Measurements from ENCODE around the gene PRDM13. TPM values are rescaled to one million over a fixed set of nuclear protein-coding genes. Genes with fewer than 3 reads are reported as not detected.

PRDM13 gene
- total RNA-seq, 1 donor from 2014 or later = not detected

GRCh38 chr6:99660206-99660605, 53.6 kb downstream of the PRDM13 start:
- Histone ChIP-seq H3K27ac (ENCODE audit: low read depth, low read length) (no peak overlapping the region), H3K27me3 (ENCODE audit: insufficient read depth, low read length) (no peaks in the 10 kb centered on the region), H3K9ac (ENCODE audit: low read length) (no peak overlapping the region), H3K79me2 (ENCODE audit: insufficient read depth, low read length) (no peaks in the 10 kb centered on the region), H3K4me3 (ENCODE audit: insufficient read depth, low read depth, low read length) (no peak overlapping the region), H3K4me2 (ENCODE audit: low read length) (no peak overlapping the region), H3K4me1 (ENCODE audit: insufficient read depth, low read length) (no peaks in the 10 kb centered on the region), H4K20me1 (ENCODE audit: insufficient read depth, low read length) (no peaks in the 10 kb centered on the region), H3K36me3 (ENCODE audit: insufficient read depth, low read length) (no peaks in the 10 kb centered on the region), H3K9me3 (ENCODE audit: insufficient read depth, low read depth, low read length) (no peaks in the 10 kb centered on the region), H2AFZ (ENCODE audit: low read depth, low read length) (no peak overlapping the region)
- no peaks in the 10 kb centered on the region for H3K4me1 Mint-ChIP-seq (ENCODE audit: low read depth, unreplicated experiment)
- DNase-seq (ENCODE audit: low read depth) = no peak
- TF ChIP-seq EZH2 (IDR thresholded peaks at IDR 0.05; ENCODE audit: insufficient read depth, low read length) = no peak
- TF ChIP-seq CTCF (IDR thresholded peaks at IDR 0.05; ENCODE audit: insufficient read depth, low read depth, low read length) = no peak
- H3K27me3 Mint-ChIP-seq (ENCODE audit: low read depth, unreplicated experiment) = peaks cover 4% of the 10 kb centered on the region
- H3K4me3 Mint-ChIP-seq (ENCODE audit: unreplicated experiment) = no peak overlapping the region
- H3K9me3 Mint-ChIP-seq (ENCODE audit: unreplicated experiment) = no peaks in the 10 kb centered on the region
- no peak overlapping the region for H3K27ac Mint-ChIP-seq (ENCODE audit: unreplicated experiment)
- no peak for FAIRE-seq
- no peaks in the 10 kb centered on the region for H3K36me3 Mint-ChIP-seq (ENCODE audit: low read depth, unreplicated experiment)

GRCh38 chr6:99661870-99662269, 55.2 kb downstream of the PRDM13 start:
- H3K27ac Mint-ChIP-seq (ENCODE audit: unreplicated experiment) = no peak overlapping the region
- no peak overlapping the region for H3K9ac ChIP-seq (ENCODE audit: low read length)
- no peak overlapping the region for H3K27ac ChIP-seq (ENCODE audit: low read depth, low read length)
- H3K9me3 Mint-ChIP-seq (ENCODE audit: unreplicated experiment) = no peaks in the 10 kb centered on the region
- H3K27me3 ChIP-seq (ENCODE audit: insufficient read depth, low read length) = no peaks in the 10 kb centered on the region
- DNase-seq (ENCODE audit: low read depth) (no peak), FAIRE-seq (no peak)
- no peaks in the 10 kb centered on the region for H3K79me2 ChIP-seq (ENCODE audit: insufficient read depth, low read length)
- H3K4me3 ChIP-seq (ENCODE audit: insufficient read depth, low read depth, low read length) = no peak overlapping the region
- no peaks in the 10 kb centered on the region for H3K4me1 ChIP-seq (ENCODE audit: insufficient read depth, low read length)
- H3K9me3 ChIP-seq (ENCODE audit: insufficient read depth, low read depth, low read length) = no peaks in the 10 kb centered on the region
- no peaks in the 10 kb centered on the region for H4K20me1 ChIP-seq (ENCODE audit: insufficient read depth, low read length)
- no peaks in the 10 kb centered on the region for H3K36me3 Mint-ChIP-seq (ENCODE audit: low read depth, unreplicated experiment)
- TF ChIP-seq EZH2 (IDR thresholded peaks at IDR 0.05; ENCODE audit: insufficient read depth, low read length) (no peak), CTCF (IDR thresholded peaks at IDR 0.05; ENCODE audit: insufficient read depth, low read depth, low read length) (no peak)
- H3K4me1 Mint-ChIP-seq (ENCODE audit: low read depth, unreplicated experiment) = no peaks in the 10 kb centered on the region
- H3K4me2 ChIP-seq (ENCODE audit: low read length) = no peak overlapping the region
- H2AFZ ChIP-seq (ENCODE audit: low read depth, low read length) = no peak overlapping the region
- no peaks in the 10 kb centered on the region for H3K27me3 Mint-ChIP-seq (ENCODE audit: low read depth, unreplicated experiment)
- no peaks in the 10 kb centered on the region for H3K36me3 ChIP-seq (ENCODE audit: insufficient read depth, low read length)
- no peak overlapping the region for H3K4me3 Mint-ChIP-seq (ENCODE audit: unreplicated experiment)

DNA sequence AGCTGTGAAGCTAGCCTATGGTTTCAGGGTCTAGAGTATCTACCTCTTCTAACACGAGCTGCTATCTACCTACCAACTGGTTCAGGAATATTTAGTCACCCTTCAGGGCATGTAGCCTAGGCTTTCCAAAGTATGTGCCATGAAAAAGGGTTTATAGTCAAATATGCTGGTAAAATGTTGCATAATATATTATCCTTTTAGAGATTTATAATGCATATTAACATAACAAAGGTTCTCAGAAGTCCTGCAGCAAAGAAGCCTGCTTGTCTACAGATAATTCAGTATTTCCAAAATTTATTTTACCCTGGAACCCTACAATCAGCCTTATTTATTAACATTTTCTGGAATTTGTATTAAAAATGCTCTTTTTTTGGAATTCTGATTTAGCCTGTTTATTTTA, 56.0 kb downstream of the PRDM13 start:
- Mint-ChIP-seq H3K9me3 (ENCODE audit: unreplicated experiment) (no peaks in the 10 kb centered on the region), H3K27me3 (ENCODE audit: low read depth, unreplicated experiment) (no peaks in the 10 kb centered on the region), H3K4me1 (ENCODE audit: low read depth, unreplicated experiment) (no peaks in the 10 kb centered on the region), H3K4me3 (ENCODE audit: unreplicated experiment) (no peak overlapping the region), H3K36me3 (ENCODE audit: low read depth, unreplicated experiment) (no peaks in the 10 kb centered on the region), H3K27ac (ENCODE audit: unreplicated experiment) (no peak overlapping the region)
- Histone ChIP-seq H3K27ac (ENCODE audit: low read depth, low read length) (no peak overlapping the region), H3K36me3 (ENCODE audit: insufficient read depth, low read length) (no peaks in the 10 kb centered on the region), H3K4me2 (ENCODE audit: low read length) (no peak overlapping the region), H3K4me3 (ENCODE audit: insufficient read depth, low read depth, low read length) (no peak overlapping the region), H3K9me3 (ENCODE audit: insufficient read depth, low read depth, low read length) (no peaks in the 10 kb centered on the region), H3K27me3 (ENCODE audit: insufficient read depth, low read length) (no peaks in the 10 kb centered on the region), H4K20me1 (ENCODE audit: insufficient read depth, low read length) (no peaks in the 10 kb centered on the region), H2AFZ (ENCODE audit: low read depth, low read length) (no peak overlapping the region), H3K79me2 (ENCODE audit: insufficient read depth, low read length) (no peaks in the 10 kb centered on the region), H3K4me1 (ENCODE audit: insufficient read depth, low read length) (no peaks in the 10 kb centered on the region), H3K9ac (ENCODE audit: low read length) (no peak overlapping the region)
- no peak for DNase-seq (ENCODE audit: low read depth)
- no peak for FAIRE-seq
- TF ChIP-seq CTCF (IDR thresholded peaks at IDR 0.05; ENCODE audit: insufficient read depth, low read depth, low read length) (no peak), EZH2 (IDR thresholded peaks at IDR 0.05; ENCODE audit: insufficient read depth, low read length) (no peak)

Other genes starting within 250 kb of the PRDM13 start
- gene COQ3, start 212.6 kb upstream of the PRDM13 start, total RNA-seq = 3.7 and 5.0 TPM in 2 replicates
- 54.3 and 62.2 TPM in 2 replicates for gene PNISR, start 181.5 kb upstream of the PRDM13 start, total RNA-seq
- gene USP45, start 91.4 kb upstream of the PRDM13 start, total RNA-seq = 13.4 and 15.0 TPM in 2 replicates
- 51.5 and 51.8 TPM in 2 replicates for gene CCNC, start 38.2 kb upstream of the PRDM13 start, total RNA-seq

Data from astrocyte (in vitro differentiated cells and primary cell).